ENCODE measurements around the gene GPR39.

Gene GPR39

DNA sequence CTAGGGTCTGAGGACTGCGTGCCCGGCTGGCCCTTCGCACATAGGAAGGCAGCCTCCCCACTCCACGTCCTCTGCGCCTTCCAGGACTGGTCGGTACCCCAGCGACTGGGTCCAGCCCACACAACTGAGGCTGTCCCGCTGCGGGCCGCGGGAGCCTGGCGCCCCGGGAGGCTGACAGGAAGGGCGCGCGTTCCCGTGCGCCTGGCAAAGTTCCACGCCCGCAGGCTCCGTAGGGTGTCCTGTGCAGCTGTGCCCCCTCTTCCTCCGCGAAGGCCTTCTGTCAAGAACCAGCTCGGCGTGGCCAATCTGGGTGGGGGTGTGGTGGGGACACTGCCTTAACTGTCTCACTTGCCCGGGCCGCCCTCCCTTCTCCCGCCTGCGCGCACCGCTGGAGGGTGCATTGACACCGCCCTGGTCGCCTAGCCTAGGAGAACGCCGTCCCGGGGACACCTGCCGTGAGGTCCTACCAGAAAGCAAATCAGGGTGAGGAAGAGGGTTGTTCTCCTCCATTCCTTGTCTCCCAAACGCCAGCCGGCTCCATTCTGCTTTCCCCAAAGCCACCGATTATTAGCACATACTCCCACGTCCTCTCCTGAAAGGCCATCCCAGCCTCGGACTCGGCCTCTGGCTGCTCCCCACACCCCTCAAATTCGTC, 254.0 kb downstream of the GPR39 start:
- no peak for DNase-seq (ENCODE audit: low read depth in 2 of 2)

DNA sequence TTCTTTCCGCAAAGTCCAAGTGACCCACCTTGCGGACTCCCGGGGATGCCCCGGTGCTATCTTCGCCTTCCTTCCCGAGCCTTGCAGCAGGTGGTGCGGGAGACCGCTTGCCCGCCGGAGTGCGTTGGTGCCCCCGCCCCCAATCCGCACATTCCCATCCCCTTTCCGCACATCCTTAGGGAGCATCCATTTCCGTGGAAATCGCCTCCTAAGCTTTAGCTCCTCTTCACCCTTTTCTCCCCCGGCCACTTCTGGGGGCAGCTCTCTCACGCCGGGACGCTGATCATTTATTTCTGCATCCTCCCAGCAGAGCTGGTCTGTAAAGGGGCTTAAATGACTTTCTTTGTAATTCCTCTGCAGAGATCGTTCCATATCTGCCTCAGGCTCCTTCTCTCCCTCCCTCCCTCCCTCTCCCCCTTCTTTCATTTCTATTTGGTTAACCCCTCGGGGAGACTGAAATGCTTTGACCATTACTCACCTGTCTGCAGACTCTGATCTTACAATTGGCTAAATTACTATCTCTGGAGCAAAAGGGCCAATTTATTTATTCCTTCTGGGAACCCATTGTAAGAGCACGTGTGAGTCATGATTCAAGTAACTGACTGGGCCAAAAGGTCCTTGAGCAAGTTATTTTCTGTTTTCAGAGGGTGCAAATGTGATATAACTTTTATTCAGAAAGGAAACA, 254.7 kb downstream of the GPR39 start:
- DNase-seq (ENCODE audit: low read depth in 2 of 2): no peak

DNA sequence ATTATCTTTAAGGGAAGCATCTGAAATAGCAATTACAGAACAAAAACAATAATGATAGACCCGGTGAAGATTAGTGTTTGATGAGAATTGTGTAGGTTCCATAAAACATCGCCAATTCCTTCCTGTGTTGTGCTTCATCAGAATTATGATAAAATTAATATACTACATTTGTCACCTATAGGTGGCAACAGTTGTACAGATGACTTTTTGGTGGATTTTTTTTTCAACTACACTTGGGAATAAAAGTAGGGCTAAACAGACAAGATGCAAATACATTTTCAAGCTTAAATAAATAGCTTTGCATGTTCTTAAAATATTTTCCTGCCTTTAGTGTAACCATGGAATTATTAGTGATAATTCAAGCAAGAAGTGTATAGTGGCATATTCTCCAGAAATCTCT, 260.4 kb downstream of the GPR39 start:
- no peak for DNase-seq (ENCODE audit: low read depth in 2 of 2)

DNA sequence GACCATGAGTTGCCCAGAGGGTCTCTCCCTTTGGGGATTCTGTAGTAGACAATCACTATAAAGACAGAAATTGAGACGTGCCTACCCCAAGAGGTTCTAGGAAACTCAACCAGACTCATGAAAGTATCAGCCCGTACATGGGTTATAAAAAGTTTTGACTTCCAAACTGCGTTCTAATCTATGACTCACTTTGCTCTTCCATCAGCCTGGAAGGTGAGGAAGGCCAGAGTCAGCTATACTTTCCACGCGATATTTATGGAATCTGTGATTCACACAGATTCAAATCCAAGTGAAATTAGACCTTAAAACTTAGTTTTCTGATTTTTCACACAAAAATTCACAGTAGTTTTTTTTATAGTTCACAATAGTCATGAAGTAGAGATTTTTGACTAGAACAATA, 261.1 kb downstream of the GPR39 start:
- DNase-seq (ENCODE audit: low read depth in 2 of 2): no peak

DNA sequence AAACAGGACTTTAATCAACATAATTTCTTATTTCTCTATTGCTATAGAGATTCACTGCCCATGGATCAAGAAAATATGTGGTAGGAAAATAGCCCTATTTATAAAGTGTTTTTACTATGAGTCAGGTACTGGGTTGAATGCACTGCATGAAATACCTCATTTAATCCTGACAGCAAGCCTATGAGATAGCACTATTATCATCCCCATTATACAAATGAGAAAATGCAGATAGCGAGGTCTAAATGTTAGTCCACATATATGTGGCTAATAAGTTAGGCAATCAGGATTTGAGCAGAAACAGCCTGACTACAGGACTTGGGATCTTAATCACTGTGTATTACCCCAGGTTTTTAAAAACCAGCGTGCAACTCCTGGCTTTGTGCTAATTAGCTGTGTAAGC, 261.9 kb downstream of the GPR39 start:
- DNase-seq (ENCODE audit: low read depth in 2 of 2): no peak

DNA sequence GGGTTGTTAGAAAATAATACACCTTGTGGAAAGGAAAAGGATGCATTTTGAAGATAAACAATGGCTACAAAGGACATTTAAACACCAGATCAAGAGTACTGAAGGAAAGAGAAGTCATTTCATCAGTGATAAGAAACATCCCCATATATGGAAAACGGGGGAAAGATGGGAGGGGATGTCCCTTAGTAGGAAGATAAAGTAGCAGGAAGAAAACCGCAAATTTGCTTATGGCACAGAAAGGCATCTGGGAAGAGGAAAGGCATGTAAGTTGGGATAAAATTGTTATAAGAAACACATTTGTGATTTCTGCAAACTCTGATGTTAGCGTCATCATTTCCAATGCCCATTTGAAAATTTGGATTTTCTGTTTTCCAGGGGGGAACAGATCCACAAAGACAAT, 263.9 kb downstream of the GPR39 start:
- no peak for DNase-seq (ENCODE audit: low read depth in 2 of 2)

DNA sequence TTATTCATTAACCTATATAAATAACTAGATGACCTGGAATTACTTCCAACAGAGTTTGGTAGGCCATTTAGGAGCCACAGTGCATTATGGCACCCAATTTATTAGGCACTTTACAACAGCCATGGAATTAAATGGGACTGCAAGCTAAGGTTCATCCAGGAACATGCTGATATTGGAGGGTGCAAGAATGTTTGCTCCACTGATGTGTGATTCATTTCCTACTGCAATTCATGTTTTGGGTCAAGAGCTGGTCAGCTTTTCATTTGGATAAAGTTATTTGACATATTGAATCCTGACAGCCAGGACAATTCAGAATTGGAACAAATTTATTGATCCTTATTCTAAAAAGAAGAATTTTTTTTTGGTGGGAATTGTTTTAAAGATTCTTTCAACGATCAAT, 265.2 kb downstream of the GPR39 start:
- DNase-seq (ENCODE audit: low read depth in 2 of 2): no peak

DNA sequence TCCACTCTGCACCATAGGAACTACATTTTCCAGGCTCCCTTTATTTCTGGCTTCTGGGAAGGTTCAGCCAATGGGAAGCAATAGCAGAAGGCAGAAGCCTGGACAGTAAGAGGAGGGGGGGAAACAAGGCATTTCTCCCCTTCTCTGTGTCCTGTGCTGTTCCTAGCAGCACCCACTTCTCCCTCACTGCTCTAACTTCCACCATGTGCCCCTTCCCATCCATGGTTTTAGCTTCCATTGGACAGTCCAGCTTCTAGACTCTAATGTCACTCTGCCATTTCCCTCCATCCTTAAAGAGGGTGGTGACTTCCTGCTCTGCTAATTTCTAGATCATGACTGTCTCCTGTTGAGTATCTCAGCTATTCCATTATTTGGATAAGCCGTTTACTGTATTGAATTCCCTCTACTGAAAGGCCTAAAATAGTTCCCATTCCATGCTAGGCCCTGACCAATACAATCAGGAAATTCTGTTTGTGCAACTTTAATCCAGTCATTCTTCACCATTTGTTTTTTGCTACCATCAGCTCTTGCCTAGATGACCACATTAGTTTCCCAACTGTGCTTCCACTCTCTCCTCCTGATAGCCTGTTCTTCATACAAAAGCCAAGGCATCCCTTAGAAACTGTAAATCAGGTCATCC, 274.2 kb downstream of the GPR39 start:
- DNase-seq (ENCODE audit: low read depth in 2 of 2): no peak

DNA sequence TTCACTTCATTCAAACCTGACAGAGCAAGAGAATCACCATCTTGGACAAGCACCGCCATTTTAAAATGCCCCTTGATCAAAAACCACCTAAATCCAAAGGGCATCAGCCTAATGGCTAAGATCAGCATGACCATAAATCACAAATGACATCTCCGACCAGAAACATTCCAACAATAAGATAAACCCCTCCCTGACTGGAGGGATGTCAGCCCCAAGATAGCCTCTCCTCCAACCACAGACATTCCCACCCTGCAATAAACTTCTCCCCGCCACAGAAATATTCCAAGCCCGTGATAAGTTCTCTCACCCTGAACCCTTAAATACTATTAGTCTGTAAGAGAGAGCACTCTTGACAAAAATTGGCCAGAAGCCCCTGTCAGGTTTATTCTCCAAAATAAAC, 275.0 kb downstream of the GPR39 start:
- DNase-seq (ENCODE audit: low read depth in 2 of 2): no peak

DNA sequence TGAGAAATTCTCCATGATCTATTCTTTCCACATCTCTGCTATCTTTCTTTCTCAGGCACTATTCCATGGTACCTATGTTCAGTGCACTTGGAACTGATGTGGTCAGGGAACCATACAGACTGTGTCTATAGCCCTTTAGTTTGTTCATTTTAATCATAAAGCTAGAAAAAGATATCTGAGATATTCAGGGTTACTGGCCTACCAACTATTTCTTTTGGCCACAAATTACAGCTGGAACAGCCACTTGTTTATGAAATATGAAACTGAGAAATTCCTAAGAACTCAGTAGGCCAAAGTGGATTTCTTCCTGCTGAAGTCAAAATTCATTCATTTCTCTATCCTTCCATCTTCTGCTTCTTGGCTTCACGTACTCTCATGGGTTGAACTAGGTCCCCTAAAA, 276.2 kb downstream of the GPR39 start:
- no peak for DNase-seq (ENCODE audit: low read depth in 2 of 2)

Data from stimulated activated CD4-positive, alpha-beta T cell treated with anti-CD3 and anti-CD28 coated beads, Interleukin-1b, Interleukin-23, amount 100 ng/mL, for 4 hours (primary cell).